SJCRH30 (cell line): Measurements from ENCODE around the gene MTRF1L. TPM values are rescaled to one million over a fixed set of nuclear protein-coding genes. Genes with fewer than 3 reads are reported as not detected.

Experiments used
- DNase-seq, 2 experiments: peaks; one replicate each; pipeline ENCODE4 v3.0.0-alpha.2; 2015 to 2020
- H3K27ac ChIP-seq: fragments of 250-450 bp; sonication (Bioruptor Pico); 2 replicates; pipeline ENCODE4 v1.5.1; 2020; ENCODE audit warnings: mild to moderate bottlenecking, moderate library complexity
- H3K27me3 ChIP-seq: fragments of 250-450 bp; sonication (Bioruptor Pico); 2 replicates; pipeline ENCODE4 v1.5.1; 2020; ENCODE audit warnings: mild to moderate bottlenecking, moderate library complexity
- H3K36me3 ChIP-seq: fragments of 250-450 bp; sonication (Bioruptor Pico); 2 replicates; pipeline ENCODE4 v1.5.1; 2020; ENCODE audit warnings: mild to moderate bottlenecking, moderate library complexity
- H3K4me1 ChIP-seq: fragments of 250-450 bp; sonication (Bioruptor Pico); 2 replicates; pipeline ENCODE4 v1.5.1; 2020; ENCODE audit warnings: mild to moderate bottlenecking, moderate library complexity
- H3K4me3 ChIP-seq: fragments of 250-450 bp; sonication (Bioruptor Pico); 2 replicates; pipeline ENCODE4 v1.5.1; 2020; ENCODE audit warnings: mild to moderate bottlenecking, moderate library complexity
- H3K9me3 ChIP-seq: fragments of 250-450 bp; sonication (Bioruptor Pico); replicated peaks from 2 replicates; pipeline ENCODE4 v1.5.1; 2020; ENCODE audit warnings: mild to moderate bottlenecking, moderate library complexity
- total RNA-seq: library from RNA; depleted of rRNA; stranded (reverse); fragments of >200 nt; shearing (Covaris generic); gene quantifications from 2 replicates; pipeline ENCODE4 v1.2.3, GENCODE V29; 2014

Gene MTRF1L
- total RNA-seq, 1 experiment from 2014 or later = 26.0 TPM

DNA sequence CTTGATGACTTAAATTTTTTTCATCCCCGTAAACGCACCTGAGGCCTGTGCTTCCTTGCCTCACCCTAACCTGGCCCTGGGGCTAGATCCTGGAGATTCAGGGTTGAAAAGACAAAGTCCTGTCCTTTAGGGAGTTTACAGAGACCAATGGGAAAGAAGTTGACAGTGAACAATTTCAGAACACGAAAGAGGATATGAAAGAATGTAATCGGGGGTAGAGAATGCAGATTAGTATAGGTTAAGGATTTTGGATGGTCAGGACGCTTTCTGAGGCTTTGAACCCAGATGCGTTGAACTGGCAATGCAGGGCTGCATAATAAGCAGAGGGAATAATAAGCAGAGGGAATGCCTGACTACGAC is 18.0 kb downstream of the MTRF1L start:
- Histone ChIP-seq H3K27me3 (no peaks in the 10 kb centered on the region), H3K36me3 (peaks cover 40% of the 10 kb centered on the region), H3K9me3 (no peaks in the 10 kb centered on the region), H3K27ac (peak overlapping the region; percentile 95), H3K4me1 (peaks cover 4% of the 10 kb centered on the region), H3K4me3 (peak overlapping the region; percentile 92)
- DNase-seq = peak in 1 of 2 experiments; percentile 44

DNA sequence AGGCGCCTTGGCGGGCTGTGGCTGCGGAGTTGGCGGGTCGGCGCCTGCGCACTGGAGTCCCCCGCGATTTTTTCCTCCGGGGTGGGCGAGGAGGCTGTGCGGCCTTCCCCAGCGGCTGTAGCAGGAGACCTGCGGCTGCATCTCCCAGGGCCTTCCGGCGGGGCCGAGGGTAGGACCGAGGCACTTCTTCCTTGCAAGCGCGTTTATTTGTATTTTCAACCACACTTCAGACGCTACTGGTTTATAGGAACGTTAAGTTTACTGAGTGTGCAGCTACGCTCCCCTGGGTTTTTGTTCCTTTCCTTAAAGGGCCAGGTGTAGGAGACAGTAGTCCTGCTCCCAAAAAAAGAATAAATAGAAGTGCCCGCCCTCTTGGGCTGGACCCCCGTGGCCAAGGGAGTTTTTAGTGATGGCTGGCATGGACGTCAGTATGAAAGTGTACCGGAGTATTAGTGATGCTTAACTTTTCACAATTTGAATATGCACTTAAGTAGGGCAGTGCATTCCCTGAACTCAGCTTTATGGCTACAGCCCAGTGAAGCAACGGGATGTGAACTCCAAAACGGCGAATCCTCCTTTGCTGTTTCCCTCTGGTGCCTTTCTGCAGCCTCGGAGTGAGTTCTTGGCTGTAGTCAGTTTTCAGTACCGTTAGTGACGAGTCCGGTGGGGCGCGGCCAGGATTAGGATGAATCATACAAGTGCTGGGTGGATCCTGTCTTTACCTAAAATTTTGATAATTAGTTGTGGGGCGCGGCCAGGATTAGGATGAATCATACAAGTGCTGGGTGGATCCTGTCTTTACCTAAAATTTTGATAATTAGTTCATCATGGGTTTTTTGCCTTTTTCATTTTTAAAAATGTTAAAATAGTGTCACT is 18.6 kb downstream of the MTRF1L start:
- H3K27ac ChIP-seq = peak overlapping the region; percentile 95
- H3K4me1 ChIP-seq = peaks cover 7% of the 10 kb centered on the region
- peaks cover 46% of the 10 kb centered on the region for H3K36me3 ChIP-seq
- H3K9me3 ChIP-seq = no peaks in the 10 kb centered on the region
- DNase-seq = peak; percentile 54 to 64
- no peaks in the 10 kb centered on the region for H3K27me3 ChIP-seq
- H3K4me3 ChIP-seq = peak overlapping the region; percentile 92

DNA sequence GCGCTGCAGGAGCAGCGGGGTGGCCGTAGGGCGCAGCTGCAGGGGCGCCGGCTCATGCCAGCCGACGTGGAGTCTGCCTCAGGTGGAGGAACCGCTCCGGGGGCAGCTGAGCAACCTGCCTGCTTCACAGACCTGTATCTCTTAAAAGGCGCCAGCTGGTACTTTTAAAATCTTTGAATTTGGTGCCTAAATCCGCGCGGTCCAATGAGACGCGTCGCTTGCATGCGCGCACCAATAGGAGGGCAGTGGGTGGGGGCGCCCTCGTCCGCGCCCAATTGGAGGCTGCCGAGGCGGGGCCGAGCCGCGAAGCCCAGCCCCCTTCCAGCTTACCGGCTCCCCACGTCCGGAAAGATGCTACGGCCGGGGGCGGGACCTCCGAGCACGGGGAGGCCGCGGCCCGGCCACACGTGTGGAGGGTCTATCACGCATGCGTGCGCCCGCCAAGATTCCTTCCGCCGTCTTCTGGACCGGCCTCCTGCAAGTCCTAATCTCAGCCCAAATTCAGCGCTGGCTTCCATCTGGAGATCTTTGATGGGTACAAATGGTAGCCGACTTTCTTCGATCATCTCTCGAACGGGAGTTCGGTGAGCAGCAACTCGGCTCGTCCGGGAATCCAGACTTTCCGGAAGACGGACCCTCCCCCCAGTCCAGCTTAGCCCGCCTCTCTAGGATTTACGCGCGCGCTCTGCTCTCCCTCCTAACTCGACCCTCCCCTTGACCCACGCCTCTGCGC is 19.4 kb downstream of the MTRF1L start, which contains the start of gene FBXO5:
TSS of gene FBXO5 (minus strand) at position 138 of the 733 bp plus-strand sequence. CDS start at position 56, 82 bp downstream.
- peaks cover 52% of the 10 kb centered on the region for H3K36me3 ChIP-seq
- H3K27ac ChIP-seq = peak within 1 kb of the TSS; percentile 95
- peak; percentile 97 to 98 for DNase-seq
- no peaks in the 10 kb centered on the region for H3K27me3 ChIP-seq
- H3K4me3 ChIP-seq = peak within 1 kb of the TSS; percentile 92
- no peaks in the 10 kb centered on the region for H3K9me3 ChIP-seq
- peaks cover 7% of the 10 kb centered on the region for H3K4me1 ChIP-seq

DNA sequence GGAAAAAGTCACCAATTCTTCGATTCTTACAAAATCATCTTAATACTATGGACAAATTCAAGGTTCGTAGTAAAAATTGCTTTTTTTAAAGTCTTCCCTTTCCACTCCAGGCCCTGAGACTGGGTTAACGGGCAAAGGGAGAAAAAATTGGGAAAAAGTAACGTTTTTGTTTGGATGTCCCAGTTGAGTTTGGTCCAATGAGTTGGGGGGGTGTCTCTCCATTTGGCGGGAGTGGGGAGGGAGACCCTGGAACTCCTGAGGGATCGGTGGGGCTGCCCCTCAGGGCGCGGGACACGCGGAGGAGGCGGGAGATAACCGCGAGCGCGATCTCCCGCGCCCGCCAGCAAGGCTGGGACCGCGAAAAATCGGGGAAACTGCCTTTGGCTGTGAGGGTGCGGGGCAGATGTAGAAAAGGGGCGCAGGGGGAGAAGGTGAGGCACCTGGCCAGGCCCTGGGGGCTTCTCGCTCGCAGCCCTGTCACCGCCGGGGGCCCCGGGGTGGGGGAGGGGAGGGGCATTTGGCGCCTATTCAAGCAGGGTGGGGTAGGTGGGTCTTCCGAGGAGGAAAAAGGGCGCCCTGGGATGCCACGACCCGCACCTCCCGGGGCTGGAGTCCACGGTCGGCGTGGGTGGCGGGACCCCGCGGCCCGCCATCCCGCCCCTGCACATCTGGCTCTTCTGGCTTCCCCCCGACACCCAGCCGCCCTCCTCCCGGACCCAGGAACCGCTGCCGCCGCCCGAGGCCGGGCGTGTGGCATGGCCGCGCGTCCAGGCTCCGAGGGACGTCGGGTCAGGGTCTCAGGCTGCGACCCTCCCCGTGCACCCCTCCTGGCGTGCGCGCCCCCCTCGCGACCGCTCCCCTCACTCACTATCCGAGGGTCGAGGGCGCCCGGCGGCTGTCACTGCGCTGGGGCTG is 20.3 kb downstream of the MTRF1L start:
- Histone ChIP-seq H3K9me3 (no peaks in the 10 kb centered on the region), H3K27ac (peak overlapping the region; percentile 95), H3K36me3 (peaks cover 60% of the 10 kb centered on the region), H3K4me1 (peaks cover 10% of the 10 kb centered on the region), H3K4me3 (peak overlapping the region; percentile 92), H3K27me3 (no peaks in the 10 kb centered on the region)
- peak; percentile 61 to 64 for DNase-seq

DNA sequence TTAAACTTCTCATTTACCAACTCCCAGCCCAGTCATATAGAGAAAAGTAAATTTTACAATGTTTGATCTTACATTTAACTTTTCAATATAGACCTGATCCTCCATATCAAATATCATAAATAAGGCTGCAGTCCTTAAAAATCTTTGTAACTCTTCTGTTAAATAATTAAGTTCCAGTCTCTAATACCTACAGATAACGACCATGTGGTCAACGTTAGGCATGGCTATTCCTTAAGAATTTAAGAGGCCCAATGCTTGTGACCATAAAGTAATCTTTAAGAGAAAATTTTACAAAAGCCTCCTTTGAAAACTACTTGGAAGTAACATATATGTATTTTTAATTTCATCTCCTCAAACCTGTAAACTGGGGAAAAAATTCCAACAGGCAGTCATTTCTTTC is 21.3 kb downstream of the MTRF1L start:
- H3K4me3 ChIP-seq = peak overlapping the region; percentile 92
- H3K27me3 ChIP-seq = no peaks in the 10 kb centered on the region
- peaks cover 10% of the 10 kb centered on the region for H3K4me1 ChIP-seq
- peaks cover 60% of the 10 kb centered on the region for H3K36me3 ChIP-seq
- H3K27ac ChIP-seq = peak overlapping the region; percentile 95; the same call in 1 of the 2 replicates
- H3K9me3 ChIP-seq = no peaks in the 10 kb centered on the region
- no peak for DNase-seq

DNA sequence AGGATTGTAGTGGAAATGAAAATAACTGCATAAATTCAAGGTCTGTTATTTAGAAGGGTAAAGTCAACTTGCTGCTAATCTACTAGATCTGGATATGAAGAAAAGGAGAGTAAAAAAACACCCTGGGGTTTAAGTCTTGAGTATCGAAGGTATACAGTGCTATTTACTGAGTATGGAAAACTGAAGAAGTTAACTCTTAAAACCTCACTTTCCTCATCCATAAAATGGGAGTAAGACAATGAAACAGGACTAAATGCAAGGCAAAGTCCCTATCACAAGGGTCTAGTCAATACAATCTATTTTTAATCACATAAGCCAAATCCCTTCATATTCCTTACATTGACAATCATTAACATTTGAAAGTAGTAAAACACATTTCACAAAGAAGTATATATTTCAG is 21.9 kb downstream of the MTRF1L start:
- Histone ChIP-seq H3K27me3 (no peaks in the 10 kb centered on the region), H3K4me1 (peaks cover 10% of the 10 kb centered on the region), H3K9me3 (no peaks in the 10 kb centered on the region), H3K36me3 (peaks cover 62% of the 10 kb centered on the region), H3K4me3 (peak overlapping the region; percentile 92), H3K27ac (no peak overlapping the region; the same call in 1 of the 2 replicates)
- no peak for DNase-seq

DNA sequence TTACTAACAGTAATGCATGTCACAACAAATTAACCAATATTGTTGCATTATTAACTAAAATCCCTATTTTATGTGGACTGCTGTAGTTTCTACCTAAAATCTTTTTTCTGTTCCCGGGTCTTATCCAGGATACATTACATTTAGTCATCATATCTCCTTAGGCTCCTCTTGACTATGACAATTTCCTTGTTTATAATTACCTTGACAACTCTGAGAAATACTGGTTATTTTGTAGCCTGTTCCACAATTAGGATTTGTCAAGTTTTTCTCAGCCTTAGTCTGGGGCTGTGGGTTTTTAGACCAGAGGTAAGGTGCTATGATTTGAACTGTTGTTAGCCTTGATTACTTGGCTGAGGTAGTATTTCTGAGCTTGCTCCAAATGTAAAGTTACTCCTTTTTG is 23.4 kb downstream of the MTRF1L start:
- peaks cover 73% of the 10 kb centered on the region for H3K36me3 ChIP-seq
- no peaks in the 10 kb centered on the region for H3K27me3 ChIP-seq
- no peak for DNase-seq
- H3K4me1 ChIP-seq = peaks cover 10% of the 10 kb centered on the region
- H3K27ac ChIP-seq = no peak overlapping the region
- no peaks in the 10 kb centered on the region for H3K9me3 ChIP-seq
- no peak overlapping the region for H3K4me3 ChIP-seq

DNA sequence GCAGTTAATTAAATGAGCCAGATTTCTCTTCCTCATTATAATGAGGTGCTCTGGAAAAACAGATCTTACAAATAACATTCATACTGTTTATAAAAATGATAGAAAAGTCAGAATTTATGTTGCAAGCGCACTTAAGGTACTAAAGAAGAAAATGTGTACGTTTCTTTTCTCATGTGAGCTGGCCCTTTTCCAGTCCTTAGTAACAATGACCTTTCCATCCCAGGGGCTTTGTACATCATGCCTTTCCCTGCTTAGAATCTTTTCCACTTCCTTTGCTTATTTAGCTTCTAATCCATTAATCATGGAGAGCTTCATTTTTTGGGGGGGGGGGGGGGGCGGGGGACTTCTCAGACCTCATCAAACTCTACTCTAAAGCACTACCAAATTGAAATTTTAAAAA is 24.5 kb downstream of the MTRF1L start:
- Histone ChIP-seq H3K36me3 (peaks cover 83% of the 10 kb centered on the region), H3K4me1 (peaks cover 10% of the 10 kb centered on the region), H3K27me3 (no peaks in the 10 kb centered on the region), H3K9me3 (no peaks in the 10 kb centered on the region), H3K4me3 (no peak overlapping the region), H3K27ac (no peak overlapping the region)
- no peak for DNase-seq

DNA sequence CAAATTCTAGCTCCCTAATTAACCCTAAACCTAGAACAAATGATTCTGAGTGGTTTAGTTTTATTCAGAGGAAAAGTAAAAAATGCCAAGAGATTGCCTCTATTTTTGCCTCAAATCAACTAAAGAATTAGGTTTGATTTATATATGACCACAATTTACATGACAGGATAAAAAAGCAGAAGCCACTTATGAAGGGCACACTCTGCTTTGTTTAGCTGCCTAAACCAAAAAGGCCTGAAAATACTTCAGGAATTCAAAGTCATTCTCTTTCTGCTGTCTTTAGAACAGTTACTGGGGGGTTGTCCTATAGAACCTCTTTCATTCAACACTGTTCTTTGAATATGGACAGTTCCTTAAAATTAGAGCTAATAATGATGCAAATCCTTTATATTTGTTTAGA is 25.0 kb downstream of the MTRF1L start:
- no peak for DNase-seq
- H3K4me1 ChIP-seq = peaks cover 10% of the 10 kb centered on the region
- no peak overlapping the region for H3K4me3 ChIP-seq
- no peaks in the 10 kb centered on the region for H3K9me3 ChIP-seq
- H3K36me3 ChIP-seq = peaks cover 88% of the 10 kb centered on the region
- H3K27me3 ChIP-seq = no peaks in the 10 kb centered on the region
- H3K27ac ChIP-seq = no peak overlapping the region

DNA sequence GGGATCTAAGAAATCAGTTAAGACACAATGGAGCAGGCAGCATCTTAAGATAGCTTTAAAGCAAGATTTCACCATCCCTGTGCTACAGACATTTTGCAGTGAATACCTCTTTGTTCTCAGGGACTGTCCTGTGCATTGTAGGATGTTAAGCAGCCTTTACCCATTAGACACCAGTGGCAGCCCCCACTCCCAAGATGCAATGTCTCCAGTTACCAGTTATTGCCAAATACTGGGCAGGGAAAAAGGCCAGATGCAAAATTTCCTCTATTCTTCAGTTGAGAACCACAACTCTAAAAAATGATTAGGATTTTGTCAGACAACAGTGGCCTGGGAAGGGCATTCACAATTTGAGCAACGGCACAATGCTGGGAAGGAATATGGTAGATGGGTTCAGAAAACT is 25.8 kb downstream of the MTRF1L start:
- H3K27ac ChIP-seq = no peak overlapping the region
- H3K4me1 ChIP-seq = peaks cover 10% of the 10 kb centered on the region
- H3K4me3 ChIP-seq = no peak overlapping the region
- no peaks in the 10 kb centered on the region for H3K27me3 ChIP-seq
- DNase-seq = no peak
- no peaks in the 10 kb centered on the region for H3K9me3 ChIP-seq
- H3K36me3 ChIP-seq = peaks cover 94% of the 10 kb centered on the region

DNA sequence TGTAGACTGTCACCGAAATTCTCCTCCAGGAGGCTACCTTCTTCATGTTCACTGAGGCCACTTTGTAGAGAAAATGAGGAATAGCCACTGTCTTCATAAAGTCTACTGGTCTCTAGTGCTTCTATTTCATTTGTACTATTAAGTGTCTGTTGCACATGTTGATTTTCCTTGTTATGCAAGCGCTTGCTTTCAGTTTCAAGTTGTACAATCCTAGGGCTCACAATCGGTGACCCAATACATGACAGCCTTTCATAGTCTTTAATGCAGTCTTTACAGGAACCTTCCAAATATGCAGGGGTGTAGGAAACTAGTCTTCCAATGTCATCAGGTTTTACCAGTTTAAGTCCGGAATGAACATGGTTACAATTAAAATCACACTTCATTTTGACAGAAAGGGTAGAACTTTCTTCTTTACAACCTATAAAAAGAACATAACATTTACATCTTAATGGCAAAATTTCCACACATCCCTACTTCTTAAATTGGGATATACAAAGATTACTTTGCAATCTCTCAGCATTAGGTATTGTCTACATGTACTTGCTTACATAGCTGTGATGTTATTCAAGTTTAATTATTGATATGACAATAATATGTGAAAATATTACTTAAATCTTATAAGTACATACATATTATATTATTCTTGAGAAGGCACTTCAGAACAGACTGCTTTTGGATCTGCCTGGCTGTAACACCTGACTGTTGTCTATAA is 27.1 kb downstream of the MTRF1L start:
- Histone ChIP-seq H3K36me3 (peaks cover 94% of the 10 kb centered on the region), H3K9me3 (no peaks in the 10 kb centered on the region), H3K27ac (no peak overlapping the region), H3K4me3 (no peak overlapping the region), H3K4me1 (peaks cover 10% of the 10 kb centered on the region), H3K27me3 (no peaks in the 10 kb centered on the region)
- DNase-seq = no peak

DNA sequence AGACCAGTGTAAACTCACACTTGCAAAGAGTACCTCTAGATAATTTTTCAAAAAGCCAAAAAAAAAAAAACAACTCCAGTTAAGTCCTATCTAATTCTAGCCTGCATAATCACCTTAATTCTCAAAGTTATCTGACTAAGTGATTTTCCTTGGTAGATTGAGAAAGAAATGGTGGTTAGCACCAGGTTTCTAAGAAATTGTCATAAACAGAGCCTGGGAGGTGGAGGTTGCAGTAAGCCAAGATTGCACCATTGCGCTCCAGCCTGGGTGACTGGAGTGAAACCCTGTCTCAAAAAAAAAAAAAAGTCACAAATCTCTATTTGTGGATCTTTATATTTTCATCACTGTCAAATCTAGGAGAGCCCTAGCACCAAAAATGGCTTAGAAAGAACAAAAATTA is 28.6 kb downstream of the MTRF1L start:
- Histone ChIP-seq H3K36me3 (peaks cover 97% of the 10 kb centered on the region), H3K27me3 (no peaks in the 10 kb centered on the region), H3K9me3 (peaks cover 7% of the 10 kb centered on the region; the same call in 1 of the 2 replicates), H3K27ac (no peak overlapping the region), H3K4me3 (no peak overlapping the region), H3K4me1 (0 out of 2 replicates have a peak, but pooled peaks cover 3% of the 10 kb centered on the region)
- no peak for DNase-seq

DNA sequence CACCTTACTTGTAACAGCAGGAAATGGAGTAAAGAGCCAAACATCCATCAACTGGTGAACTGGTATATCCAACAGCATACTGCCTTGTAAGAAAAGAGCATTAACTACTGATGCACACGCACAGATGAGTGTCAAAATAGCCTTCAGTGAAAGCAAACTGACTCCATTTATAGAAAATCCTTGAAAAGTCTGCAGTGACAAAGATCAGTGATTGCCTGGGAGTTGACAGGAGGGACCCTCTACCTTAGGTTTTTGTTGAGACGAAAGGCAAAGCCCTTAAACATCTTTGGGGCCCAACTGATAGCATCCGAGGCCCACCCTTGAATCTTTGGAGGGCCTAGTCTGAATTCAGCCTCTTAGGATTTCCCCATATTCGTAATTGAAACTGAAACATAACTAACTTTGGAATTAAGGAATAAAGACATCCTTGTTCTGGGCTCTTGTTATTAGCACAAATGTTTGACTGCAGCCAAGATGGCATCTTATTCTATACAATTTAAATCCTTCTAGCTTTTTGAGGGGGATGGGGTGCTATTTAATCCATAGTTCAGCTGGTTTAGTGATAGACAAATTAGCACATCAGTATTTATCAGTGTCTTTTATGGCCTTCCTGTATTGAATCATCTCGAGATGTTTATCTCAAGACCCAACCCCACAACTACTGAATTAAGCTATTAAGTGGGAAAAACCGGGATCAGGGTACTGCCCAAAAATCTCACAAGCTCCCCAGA is 32.7 kb downstream of the MTRF1L start:
- DNase-seq = no peak
- Histone ChIP-seq H3K4me3 (no peak overlapping the region), H3K27ac (no peak overlapping the region), H3K4me1 (no peaks in the 10 kb centered on the region), H3K27me3 (no peaks in the 10 kb centered on the region), H3K9me3 (peaks cover 7% of the 10 kb centered on the region; the same call in 1 of the 2 replicates), H3K36me3 (peaks cover 59% of the 10 kb centered on the region)
